ENCODE data around the gene SDR39U1. TPM values are rescaled to one million over a fixed set of nuclear protein-coding genes. Genes with fewer than 3 reads are reported as not detected.
A peak's percentile ranks its signal among the peaks of the same experiment; 100 is the strongest.

The SDR39U1 gene
- total and polyA plus RNA-seq, 10 of the 15 experiments (the other 5 are each of a cell fraction or from before 2014, with no cell fraction given): 14.0 to 89.3 (median 42.2) TPM

DNA sequence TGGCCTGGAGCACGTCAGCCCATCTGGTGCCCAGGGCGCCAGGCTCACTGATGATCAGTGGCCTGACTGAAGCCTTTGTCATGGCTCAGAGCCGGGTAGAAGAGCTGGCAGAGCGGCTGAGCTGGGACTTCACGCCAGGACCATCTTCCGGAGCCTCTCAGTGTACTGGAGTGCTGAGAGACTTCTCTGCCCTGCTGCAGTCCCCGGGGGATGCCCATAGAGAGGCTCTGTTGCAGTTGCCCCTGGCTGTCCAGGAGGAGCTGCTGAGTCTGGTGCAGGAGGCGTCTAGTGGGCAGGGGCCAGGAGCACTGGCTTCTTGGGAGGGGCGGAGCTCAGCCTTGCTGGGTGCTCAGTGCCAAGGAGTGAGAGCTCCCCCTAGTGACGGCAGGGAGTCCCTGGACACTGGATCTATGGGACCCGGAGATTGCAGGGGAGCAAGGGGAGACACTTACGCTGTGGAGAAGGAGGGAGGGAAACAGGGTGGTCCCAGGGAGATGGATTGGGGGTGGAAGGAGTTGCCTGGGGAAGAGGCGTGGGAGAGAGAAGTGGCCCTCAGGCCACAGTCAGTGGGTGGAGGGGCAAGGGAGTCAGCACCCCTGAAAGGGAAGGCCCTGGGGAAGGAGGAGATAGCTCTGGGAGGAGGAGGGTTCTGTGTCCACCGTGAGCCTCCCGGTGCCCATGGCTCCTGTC, 10.9 kb downstream of the SDR39U1 start:
- intact Hi-C loops (cut with micrococcal nuclease; ENCODE audit: unreplicated experiment): loop anchor here (1.0 to 2.0 kb wide), 4 partner anchors 66 to 189 kb away; partner anchors contain the start of gene TINF2
- no peaks in the 10 kb centered on the region for H4K20me1 ChIP-seq (ENCODE audit: control insufficient read depth, insufficient read depth)
- H3K4me1 ChIP-seq (ENCODE audit: control insufficient read depth, insufficient read depth, low read length): peaks cover 13% of the 10 kb centered on the region
- peak; percentile 87 for FAIRE-seq
- no peaks in the 10 kb centered on the region for H3K27me3 ChIP-seq (replicated peaks in 1 of 2; ENCODE audit: control insufficient read depth in 2 of 2, insufficient read depth in 2 of 2, low read length in 1 of 2)
- no TSS peak for BruUV-seq (replicated peaks)
- peak; percentile 79 for ATAC-seq
- peak; percentile 76 for DNase-seq (ENCODE audit: low read depth, low spot score)
- peak overlapping the region; percentile 92 for H3K27ac ChIP-seq (ENCODE audit: control insufficient read depth, insufficient read depth)
- H3K79me2 ChIP-seq (ENCODE audit: control insufficient read depth, insufficient read depth, low read length): peaks cover 25% of the 10 kb centered on the region
- WGBS (ENCODE audit: insufficient coverage, insufficient replicate concordance, low lambda C conversion rate, missing lambda C conversion rate): 12% methylated on average over 15 of the region's 15 CpGs
- H3K4me3 ChIP-seq: peak overlapping the region; percentile 93
- CTCF ChIA-PET: interaction anchor here (0.6 to 10.8 kb wide), 51 partner anchors 9 to 876 kb away, joined by 3 to 452 read pairs (median 5); partner anchors contain the start of genes ADCY4, CIDEB, LTB4R and LTB4R2
- peak overlapping the region; percentile 91 for H3K4me2 ChIP-seq (ENCODE audit: control insufficient read depth, insufficient read depth)
- no peaks in the 10 kb centered on the region for H3K9me3 ChIP-seq (replicated peaks; ENCODE audit: control insufficient read depth, insufficient read depth, low read length)
- in situ Hi-C loops (cut with MboI): loop anchor here (5.0 to 10.0 kb wide), 3 partner anchors 64 to 1127 kb away; partner anchors contain the start of genes BCL2L2, NFATC4 and PPP1R3E
- RAD21 ChIA-PET (ENCODE audit: unreplicated experiment): interaction anchor here (0.7 to 4.3 kb wide), 38 partner anchors 9 to 800 kb away, joined by 3 to 141 read pairs (median 5); partner anchors contain the start of genes ADCY4, CIDEB, DCAF11 and IRF9
- peak overlapping the region; percentile 80 for H3K9ac ChIP-seq (ENCODE audit: control insufficient read depth, insufficient read depth, low read length)
- SMC1A ChIA-PET (ENCODE audit: uncharacterized antibody, unreplicated experiment): interaction anchor here (0.7 to 8.1 kb wide), 37 partner anchors 9 to 189 kb away, joined by 3 to 79 read pairs (median 5); partner anchors contain the start of genes ADCY4, CIDEB, LTB4R and NFATC4
- peaks cover 7 to 13% of the 10 kb centered on the region in 2 experiments for H3K36me3 ChIP-seq (ENCODE audit: control insufficient read depth in 2 of 2, insufficient read depth in 2 of 2, low read length in 1 of 2)
- POLR2A ChIA-PET: interaction anchor here (0.6 to 3.4 kb wide), 19 partner anchors 10 to 243 kb away, joined by 3 to 61 read pairs (median 4); partner anchors contain the start of genes ADCY4, DHRS1, IPO4 and LTB4R
- no peak overlapping the region for H2AFZ ChIP-seq (ENCODE audit: control insufficient read depth, low read depth, low read length)
- TF ChIP-seq RAD21 (IDR thresholded peaks at IDR 0.05; ENCODE audit: insufficient read depth, low read depth, low read length) (peak; percentile 91), YBX1 (IDR thresholded peaks at IDR 0.05) (no peak), SMAD1 (IDR thresholded peaks at IDR 0.05; ENCODE audit: low read depth, partially characterized antibody) (peak; percentile 64), NFIC (IDR thresholded peaks at IDR 0.05; ENCODE audit: low read depth, low read length) (no peak), PAX5 (IDR thresholded peaks at IDR 0.05; ENCODE audit: borderline replicate concordance, low read depth, low read length) (peak; percentile 43; the same call in 1 of the 2 replicates), TCF12 (IDR thresholded peaks at IDR 0.05; ENCODE audit: low read depth, low read length) (no peak), SMARCA5 (IDR thresholded peaks at IDR 0.05) (peak; percentile 89), YY1 (IDR thresholded peaks at IDR 0.05; ENCODE audit: low read depth, low read length) (peak; percentile 72), LARP7 (IDR thresholded peaks at IDR 0.05) (peak; percentile 20; the same call in 1 of the 2 replicates), BHLHE40 (IDR thresholded peaks at IDR 0.05; ENCODE audit: borderline replicate concordance in 1 of 2, low read depth in 2 of 2, low read length in 1 of 2) (peak; percentile 27 to 55; a peak in 3 of 4 replicates), TAF1 (IDR thresholded peaks at IDR 0.05; ENCODE audit: borderline replicate concordance, low read depth, low read length) (0 out of 2 replicates have a peak, but pooled peaks have one; percentile 14), NBN (IDR thresholded peaks at IDR 0.05) (peak; percentile 79), ATF7 (IDR thresholded peaks at IDR 0.05; ENCODE audit: low read depth) (no peak; the same call in 1 of the 2 replicates), MEF2B (IDR thresholded peaks at IDR 0.05; ENCODE audit: partially characterized antibody, poor library complexity, severe bottlenecking) (peak; percentile 53), RB1 (IDR thresholded peaks at IDR 0.05; ENCODE audit: borderline replicate concordance) (0 out of 2 replicates have a peak, but pooled peaks have one; percentile 50), CHD2 (IDR thresholded peaks at IDR 0.05; ENCODE audit: borderline replicate concordance, low read depth, low read length) (0 out of 2 replicates have a peak, but pooled peaks have one; percentile 13), MEF2A (IDR thresholded peaks at IDR 0.05; ENCODE audit: insufficient read depth, low read depth, low read length) (no peak), POLR2A (IDR thresholded peaks at IDR 0.05; ENCODE audit: low read depth, low read length) (peak; percentile 45), SIN3A (IDR thresholded peaks at IDR 0.05; ENCODE audit: low read depth, low read length) (0 out of 2 replicates have a peak, but pooled peaks have one; percentile 39)
- TF ChIP-seq, protein P1, sequence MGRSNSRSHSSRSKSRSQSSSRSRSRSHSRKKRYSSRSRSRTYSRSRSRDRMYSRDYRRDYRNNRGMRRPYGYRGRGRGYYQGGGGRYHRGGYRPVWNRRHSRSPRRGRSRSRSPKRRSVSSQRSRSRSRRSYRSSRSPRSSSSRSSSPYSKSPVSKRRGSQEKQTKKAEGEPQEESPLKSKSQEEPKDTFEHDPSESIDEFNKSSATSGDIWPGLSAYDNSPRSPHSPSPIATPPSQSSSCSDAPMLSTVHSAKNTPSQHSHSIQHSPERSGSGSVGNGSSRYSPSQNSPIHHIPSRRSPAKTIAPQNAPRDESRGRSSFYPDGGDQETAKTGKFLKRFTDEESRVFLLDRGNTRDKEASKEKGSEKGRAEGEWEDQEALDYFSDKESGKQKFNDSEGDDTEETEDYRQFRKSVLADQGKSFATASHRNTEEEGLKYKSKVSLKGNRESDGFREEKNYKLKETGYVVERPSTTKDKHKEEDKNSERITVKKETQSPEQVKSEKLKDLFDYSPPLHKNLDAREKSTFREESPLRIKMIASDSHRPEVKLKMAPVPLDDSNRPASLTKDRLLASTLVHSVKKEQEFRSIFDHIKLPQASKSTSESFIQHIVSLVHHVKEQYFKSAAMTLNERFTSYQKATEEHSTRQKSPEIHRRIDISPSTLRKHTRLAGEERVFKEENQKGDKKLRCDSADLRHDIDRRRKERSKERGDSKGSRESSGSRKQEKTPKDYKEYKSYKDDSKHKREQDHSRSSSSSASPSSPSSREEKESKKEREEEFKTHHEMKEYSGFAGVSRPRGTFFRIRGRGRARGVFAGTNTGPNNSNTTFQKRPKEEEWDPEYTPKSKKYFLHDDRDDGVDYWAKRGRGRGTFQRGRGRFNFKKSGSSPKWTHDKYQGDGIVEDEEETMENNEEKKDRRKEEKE (IDR thresholded peaks at IDR 0.05): no peak
- TF ChIP-seq, protein P2, sequence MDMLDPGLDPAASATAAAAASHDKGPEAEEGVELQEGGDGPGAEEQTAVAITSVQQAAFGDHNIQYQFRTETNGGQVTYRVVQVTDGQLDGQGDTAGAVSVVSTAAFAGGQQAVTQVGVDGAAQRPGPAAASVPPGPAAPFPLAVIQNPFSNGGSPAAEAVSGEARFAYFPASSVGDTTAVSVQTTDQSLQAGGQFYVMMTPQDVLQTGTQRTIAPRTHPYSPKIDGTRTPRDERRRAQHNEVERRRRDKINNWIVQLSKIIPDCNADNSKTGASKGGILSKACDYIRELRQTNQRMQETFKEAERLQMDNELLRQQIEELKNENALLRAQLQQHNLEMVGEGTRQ (IDR thresholded peaks at IDR 0.05; ENCODE audit: borderline replicate concordance, low read depth, low read length): 0 out of 2 replicates have a peak, but pooled peaks have one; percentile 3
